Activated T-cell treated with anti-CD3 and anti-CD28 coated beads, Interleukin-2, amount 50 U/mL, for 24 hours (primary cell): ENCODE data around the gene HAS3.
A peak's percentile ranks its signal among the peaks of the same experiment; 100 is the strongest.

Source experiments
- DNase-seq: peaks from one replicate; pipeline ENCODE4 v3.0.0-alpha.2; 2020
- H3K27ac Mint-ChIP-seq: 2 replicates; pipeline ENCODE4 v1.8.0; 2020; ENCODE audit warnings: mild to moderate bottlenecking, mixed read lengths
- H3K27me3 Mint-ChIP-seq: 2 replicates; pipeline ENCODE4 v1.8.0; 2020; ENCODE audit warnings: mixed read lengths
- H3K36me3 Mint-ChIP-seq: 2 replicates; pipeline ENCODE4 v1.8.0; 2020; ENCODE audit warnings: low read depth, mixed read lengths
- H3K4me1 Mint-ChIP-seq: 2 replicates; pipeline ENCODE4 v1.8.0; 2020; ENCODE audit warnings: low read depth, mixed read lengths
- H3K4me3 Mint-ChIP-seq: 2 replicates; pipeline ENCODE4 v1.8.0; 2020; ENCODE audit warnings: mild to moderate bottlenecking, moderate library complexity, mixed read lengths
- H3K9me3 Mint-ChIP-seq: 2 replicates; pipeline ENCODE4 v1.8.0; 2020; ENCODE audit warnings: mixed read lengths

Gene HAS3

DNA sequence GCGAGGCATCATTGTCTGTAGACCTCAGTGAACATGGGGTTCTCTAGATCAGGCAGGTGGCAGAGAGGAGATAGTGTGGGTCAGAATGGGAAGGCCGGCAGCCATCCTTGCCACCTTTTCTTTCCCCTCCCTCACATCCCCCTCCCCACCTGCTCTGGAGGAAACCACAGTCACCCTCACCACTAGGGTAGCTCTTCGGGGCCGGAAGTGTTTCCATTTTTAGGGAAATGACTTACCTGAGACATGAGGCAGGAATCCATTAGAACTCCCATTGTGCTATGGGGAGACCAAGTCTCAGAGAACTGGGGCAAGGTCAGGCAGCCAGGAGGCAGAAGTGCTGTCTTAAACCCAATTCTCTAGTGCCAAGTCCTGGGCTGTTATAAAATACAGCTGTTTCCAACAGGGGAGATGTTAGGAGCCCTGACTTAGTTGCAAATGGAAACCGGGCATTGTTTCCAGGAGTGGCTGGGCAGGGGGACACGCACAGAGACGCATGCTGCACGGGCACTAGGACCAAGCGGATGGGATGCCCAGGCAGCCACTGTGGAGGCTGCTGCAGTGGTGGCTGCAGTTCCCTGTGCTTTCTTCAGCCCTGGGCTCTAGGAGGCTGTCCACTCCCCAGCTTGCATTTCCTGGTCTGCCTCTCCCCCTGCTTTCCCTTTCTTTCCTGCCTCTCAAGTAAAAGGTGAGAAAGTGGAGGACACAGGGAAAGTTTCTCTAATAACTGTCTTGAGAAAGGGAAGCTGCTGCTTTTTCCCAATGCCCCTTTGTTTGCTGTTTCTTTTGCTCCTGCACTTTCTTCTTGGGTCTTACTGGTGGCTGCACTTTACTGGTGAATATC is 2.8 kb downstream of the HAS3 start:
- Mint-ChIP-seq H3K27me3 (peaks cover 46% of the 10 kb centered on the region), H3K4me3 (no peak overlapping the region), H3K36me3 (peaks cover 18% of the 10 kb centered on the region), H3K27ac (no peak overlapping the region), H3K4me1 (peaks cover 21% of the 10 kb centered on the region), H3K9me3 (no peaks in the 10 kb centered on the region)
- no peak for DNase-seq

DNA sequence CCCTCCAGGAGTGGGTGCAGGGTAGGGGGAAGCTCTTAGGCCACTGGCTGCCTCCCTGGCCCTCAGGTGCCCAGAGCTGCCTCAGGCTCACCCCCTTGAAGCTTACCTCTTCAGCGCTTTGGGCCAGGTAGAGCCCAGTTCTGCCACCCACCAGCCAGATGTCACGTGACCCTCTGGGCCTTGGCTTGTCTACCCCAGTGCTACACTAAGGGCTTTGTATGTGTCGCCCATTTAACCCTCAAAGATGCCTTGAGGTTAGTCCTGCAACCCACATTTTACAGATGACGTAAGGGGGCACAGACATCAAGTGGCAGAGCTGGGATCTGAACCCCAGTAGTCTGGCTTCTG is 3.4 kb downstream of the HAS3 start:
- Mint-ChIP-seq H3K36me3 (peaks cover 19% of the 10 kb centered on the region), H3K4me1 (peaks cover 21% of the 10 kb centered on the region), H3K9me3 (no peaks in the 10 kb centered on the region), H3K27me3 (peaks cover 42% of the 10 kb centered on the region), H3K27ac (no peak overlapping the region), H3K4me3 (no peak overlapping the region)
- DNase-seq = no peak

DNA sequence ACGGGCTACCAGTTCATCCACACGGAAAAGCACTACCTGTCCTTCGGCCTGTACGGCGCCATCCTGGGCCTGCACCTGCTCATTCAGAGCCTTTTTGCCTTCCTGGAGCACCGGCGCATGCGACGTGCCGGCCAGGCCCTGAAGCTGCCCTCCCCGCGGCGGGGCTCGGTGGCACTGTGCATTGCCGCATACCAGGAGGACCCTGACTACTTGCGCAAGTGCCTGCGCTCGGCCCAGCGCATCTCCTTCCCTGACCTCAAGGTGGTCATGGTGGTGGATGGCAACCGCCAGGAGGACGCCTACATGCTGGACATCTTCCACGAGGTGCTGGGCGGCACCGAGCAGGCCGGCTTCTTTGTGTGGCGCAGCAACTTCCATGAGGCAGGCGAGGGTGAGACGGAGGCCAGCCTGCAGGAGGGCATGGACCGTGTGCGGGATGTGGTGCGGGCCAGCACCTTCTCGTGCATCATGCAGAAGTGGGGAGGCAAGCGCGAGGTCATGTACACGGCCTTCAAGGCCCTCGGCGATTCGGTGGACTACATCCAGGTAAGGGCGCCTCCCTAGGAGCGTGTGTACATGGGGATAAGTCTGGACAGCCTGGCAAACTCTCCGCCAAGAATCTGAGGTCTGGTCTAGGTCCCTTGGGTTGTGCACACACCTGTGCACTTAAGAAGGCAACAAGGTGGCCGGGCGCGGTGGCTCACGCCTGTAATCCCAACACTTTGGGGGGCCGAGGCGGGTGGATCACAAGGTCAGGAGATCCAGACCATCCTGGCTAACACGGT is 4.2 kb downstream of the HAS3 start:
- H3K36me3 Mint-ChIP-seq = peaks cover 25% of the 10 kb centered on the region
- peaks cover 21% of the 10 kb centered on the region for H3K4me1 Mint-ChIP-seq
- H3K27ac Mint-ChIP-seq = no peak overlapping the region
- H3K27me3 Mint-ChIP-seq = peaks cover 39% of the 10 kb centered on the region
- no peak for DNase-seq
- H3K4me3 Mint-ChIP-seq = no peak overlapping the region
- no peaks in the 10 kb centered on the region for H3K9me3 Mint-ChIP-seq

DNA sequence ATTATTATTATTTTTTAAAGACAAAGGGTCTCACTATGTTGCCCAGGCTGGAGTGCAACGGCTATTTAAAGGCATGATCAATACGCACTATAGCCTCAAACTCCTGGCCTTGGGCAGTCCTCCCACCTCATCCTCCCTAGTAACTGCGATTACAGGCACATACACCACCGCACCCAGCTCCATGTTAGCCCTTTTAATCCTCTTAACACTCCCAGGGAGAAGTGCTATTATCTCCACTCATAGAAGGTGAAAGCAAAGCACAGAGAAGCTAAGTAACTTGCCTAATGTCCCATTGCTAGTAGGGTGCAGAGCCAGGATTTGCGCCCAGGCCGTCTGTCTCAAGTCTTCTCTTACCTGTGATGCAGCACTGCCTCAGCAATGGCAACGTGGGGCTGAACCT is 5.0 kb downstream of the HAS3 start:
- Mint-ChIP-seq H3K27ac (no peak overlapping the region), H3K36me3 (peaks cover 33% of the 10 kb centered on the region), H3K9me3 (no peaks in the 10 kb centered on the region)

DNA sequence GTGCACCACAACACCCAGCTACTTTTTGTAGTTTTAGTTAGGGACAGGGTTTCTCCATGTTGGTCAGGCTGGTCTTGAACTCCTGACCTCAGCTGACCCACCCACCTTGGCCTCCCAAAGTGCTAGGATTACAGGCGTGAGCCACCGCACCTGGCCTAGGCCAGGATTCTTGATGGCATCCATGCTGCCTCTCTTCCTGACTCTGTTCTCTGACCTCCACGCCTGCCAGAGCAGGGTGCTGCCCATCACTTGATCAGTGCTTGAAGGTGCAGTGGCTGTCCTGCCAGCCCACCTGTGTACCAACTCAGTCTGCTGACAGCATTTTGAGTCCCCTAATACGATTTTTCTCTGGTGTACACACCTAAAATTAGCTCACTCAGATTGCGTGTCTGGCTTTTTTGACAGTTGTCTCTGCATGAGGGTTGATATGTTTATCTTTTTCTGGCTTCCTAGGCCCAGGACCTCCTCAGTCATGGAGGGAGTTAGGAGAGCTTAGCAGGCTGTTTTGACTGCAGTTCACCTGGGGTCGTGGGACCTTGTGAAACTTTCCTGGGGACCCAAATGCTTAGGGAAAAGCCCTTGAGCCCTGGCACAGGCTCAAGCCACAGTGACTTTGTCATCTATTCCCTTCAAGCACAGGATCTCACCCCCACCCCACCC is 5.9 kb downstream of the HAS3 start:
- Mint-ChIP-seq H3K4me3 (no peak overlapping the region), H3K4me1 (peaks cover 13% of the 10 kb centered on the region), H3K27me3 (peaks cover 30% of the 10 kb centered on the region), H3K27ac (no peak overlapping the region), H3K36me3 (peaks cover 40% of the 10 kb centered on the region), H3K9me3 (no peaks in the 10 kb centered on the region)
- DNase-seq = no peak

More for the DNA sequence above, 5.0 kb downstream of the HAS3 start:
- H3K27me3 Mint-ChIP-seq = peaks cover 34% of the 10 kb centered on the region
- peaks cover 17% of the 10 kb centered on the region for H3K4me1 Mint-ChIP-seq
- no peak overlapping the region for H3K4me3 Mint-ChIP-seq
- DNase-seq = no peak

DNA sequence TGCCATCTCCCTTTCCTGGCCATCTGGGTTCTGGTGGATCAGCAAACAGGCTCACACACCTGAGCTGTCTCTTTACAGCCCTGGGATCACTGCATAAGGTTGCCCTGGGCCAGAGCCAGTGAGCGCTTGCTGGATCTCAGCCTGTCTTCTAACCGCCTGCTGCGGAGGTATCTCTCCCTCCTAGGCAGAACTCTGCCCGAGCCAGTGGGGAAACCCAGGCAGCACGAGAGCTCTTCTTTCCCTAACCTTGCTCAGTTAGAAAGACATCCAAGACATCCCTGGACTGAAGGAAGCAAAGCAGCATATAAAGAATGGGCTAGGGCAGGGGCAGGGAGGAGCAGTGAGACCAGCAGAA is 6.4 kb downstream of the HAS3 start:
- Mint-ChIP-seq H3K9me3 (no peaks in the 10 kb centered on the region), H3K4me1 (peaks cover 11% of the 10 kb centered on the region), H3K27ac (no peak overlapping the region), H3K36me3 (peaks cover 45% of the 10 kb centered on the region), H3K27me3 (peaks cover 28% of the 10 kb centered on the region), H3K4me3 (no peak overlapping the region)
- DNase-seq = no peak

DNA sequence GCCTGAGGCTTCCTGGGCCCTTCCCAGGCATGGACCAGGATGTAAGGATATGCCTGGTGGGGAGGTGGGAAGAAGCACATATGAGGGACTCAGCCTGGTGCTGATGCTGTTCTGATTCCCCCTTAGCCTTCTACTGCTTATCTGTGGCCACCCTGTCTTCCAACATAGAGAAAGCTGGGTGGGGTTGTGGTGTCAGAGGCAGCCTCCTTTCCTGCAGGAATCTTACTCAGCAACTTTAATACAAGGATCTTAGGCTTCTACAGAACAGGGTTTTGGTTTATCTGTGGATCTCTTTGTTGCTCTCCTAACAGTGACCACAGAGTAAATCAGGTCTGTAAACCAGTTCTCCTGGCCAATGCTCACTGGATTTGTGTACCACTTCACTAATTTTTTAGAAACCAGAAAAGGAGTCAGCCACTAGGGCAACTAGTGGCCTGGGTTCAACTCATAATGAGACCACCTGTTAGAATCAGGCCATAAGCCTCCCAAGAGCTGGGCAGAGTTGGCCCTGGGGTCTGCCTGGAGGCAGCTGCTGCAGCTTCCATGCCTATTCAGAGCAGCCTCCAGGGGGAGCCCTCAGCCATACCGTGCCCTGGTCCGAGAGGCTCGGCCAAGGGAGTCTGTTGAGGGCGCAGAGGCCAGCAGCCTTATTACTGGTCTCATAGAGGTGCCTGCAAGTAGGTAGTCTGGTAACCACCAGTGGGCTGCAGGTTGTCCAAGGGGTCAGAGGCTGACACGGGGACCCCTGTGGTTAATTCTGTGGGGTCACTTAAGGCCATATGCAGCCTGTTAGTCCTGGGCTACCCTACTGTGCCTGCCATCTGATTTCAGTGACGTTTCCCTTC is 7.1 kb downstream of the HAS3 start:
- H3K27ac Mint-ChIP-seq = no peak overlapping the region
- H3K36me3 Mint-ChIP-seq = peaks cover 51% of the 10 kb centered on the region

DNA sequence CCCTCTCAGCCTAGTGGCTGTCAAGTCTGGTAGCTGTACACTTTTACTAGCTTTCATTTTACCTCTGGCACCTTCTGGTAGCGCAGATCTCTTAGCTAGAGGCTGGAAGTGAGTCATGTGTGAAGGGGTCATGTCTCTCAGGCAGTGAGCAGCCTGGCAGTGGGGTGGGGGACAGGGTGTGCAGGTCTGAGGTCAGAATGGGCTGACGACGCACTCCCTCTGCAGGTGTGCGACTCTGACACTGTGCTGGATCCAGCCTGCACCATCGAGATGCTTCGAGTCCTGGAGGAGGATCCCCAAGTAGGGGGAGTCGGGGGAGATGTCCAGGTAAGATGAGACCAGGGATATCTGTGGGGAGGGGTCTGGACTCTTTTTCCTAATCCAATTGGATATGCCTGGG is 7.8 kb downstream of the HAS3 start:
- H3K4me1 Mint-ChIP-seq = peaks cover 4% of the 10 kb centered on the region
- H3K36me3 Mint-ChIP-seq = peaks cover 58% of the 10 kb centered on the region
- no peak overlapping the region for H3K4me3 Mint-ChIP-seq
- no peak overlapping the region for H3K27ac Mint-ChIP-seq
- no peaks in the 10 kb centered on the region for H3K9me3 Mint-ChIP-seq
- H3K27me3 Mint-ChIP-seq = peaks cover 16% of the 10 kb centered on the region
- DNase-seq = no peak

More for the DNA sequence above, 7.1 kb downstream of the HAS3 start:
- Mint-ChIP-seq H3K9me3 (no peaks in the 10 kb centered on the region), H3K27me3 (peaks cover 22% of the 10 kb centered on the region), H3K4me3 (no peak overlapping the region), H3K4me1 (peaks cover 8% of the 10 kb centered on the region)
- DNase-seq = peak; percentile 71

DNA sequence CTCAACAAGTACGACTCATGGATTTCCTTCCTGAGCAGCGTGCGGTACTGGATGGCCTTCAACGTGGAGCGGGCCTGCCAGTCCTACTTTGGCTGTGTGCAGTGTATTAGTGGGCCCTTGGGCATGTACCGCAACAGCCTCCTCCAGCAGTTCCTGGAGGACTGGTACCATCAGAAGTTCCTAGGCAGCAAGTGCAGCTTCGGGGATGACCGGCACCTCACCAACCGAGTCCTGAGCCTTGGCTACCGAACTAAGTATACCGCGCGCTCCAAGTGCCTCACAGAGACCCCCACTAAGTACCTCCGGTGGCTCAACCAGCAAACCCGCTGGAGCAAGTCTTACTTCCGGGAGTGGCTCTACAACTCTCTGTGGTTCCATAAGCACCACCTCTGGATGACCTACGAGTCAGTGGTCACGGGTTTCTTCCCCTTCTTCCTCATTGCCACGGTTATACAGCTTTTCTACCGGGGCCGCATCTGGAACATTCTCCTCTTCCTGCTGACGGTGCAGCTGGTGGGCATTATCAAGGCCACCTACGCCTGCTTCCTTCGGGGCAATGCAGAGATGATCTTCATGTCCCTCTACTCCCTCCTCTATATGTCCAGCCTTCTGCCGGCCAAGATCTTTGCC is 9.0 kb downstream of the HAS3 start:
- Mint-ChIP-seq H3K4me3 (no peak overlapping the region), H3K36me3 (peaks cover 66% of the 10 kb centered on the region), H3K27me3 (peaks cover 5% of the 10 kb centered on the region), H3K4me1 (peaks cover 4% of the 10 kb centered on the region), H3K27ac (no peak overlapping the region), H3K9me3 (no peaks in the 10 kb centered on the region)
- no peak for DNase-seq

DNA sequence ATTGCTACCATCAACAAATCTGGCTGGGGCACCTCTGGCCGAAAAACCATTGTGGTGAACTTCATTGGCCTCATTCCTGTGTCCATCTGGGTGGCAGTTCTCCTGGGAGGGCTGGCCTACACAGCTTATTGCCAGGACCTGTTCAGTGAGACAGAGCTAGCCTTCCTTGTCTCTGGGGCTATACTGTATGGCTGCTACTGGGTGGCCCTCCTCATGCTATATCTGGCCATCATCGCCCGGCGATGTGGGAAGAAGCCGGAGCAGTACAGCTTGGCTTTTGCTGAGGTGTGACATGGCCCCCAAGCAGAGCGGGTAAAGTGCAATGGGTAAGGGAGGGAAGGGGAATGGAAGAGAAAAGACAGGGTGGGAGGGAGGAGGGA is 9.5 kb downstream of the HAS3 start:
- no peak overlapping the region for H3K27ac Mint-ChIP-seq
- H3K4me1 Mint-ChIP-seq = peaks cover 4% of the 10 kb centered on the region
- peaks cover 66% of the 10 kb centered on the region for H3K36me3 Mint-ChIP-seq

DNA sequence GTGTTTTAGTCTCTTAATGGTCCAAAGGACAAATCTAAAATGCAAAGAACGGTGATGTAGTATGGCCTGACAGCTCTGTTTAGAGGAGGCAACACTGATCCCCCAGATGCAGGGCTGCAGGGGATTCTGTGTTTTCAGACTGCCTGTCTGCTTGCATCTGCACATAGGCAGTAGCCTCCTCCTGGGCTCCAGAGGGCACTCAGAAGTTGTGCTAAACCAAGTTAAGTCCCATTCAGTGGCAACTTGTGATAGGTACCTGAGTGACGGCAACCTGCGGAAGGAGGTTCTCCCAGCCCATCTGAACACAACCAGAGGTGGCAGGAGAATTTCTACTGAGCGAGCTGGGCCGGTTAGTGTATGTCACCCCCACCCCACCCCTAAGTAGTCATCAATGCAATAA is 9.9 kb downstream of the HAS3 start:
- no peak for DNase-seq
- no peak overlapping the region for H3K27ac Mint-ChIP-seq
- no peaks in the 10 kb centered on the region for H3K27me3 Mint-ChIP-seq
- H3K9me3 Mint-ChIP-seq = no peaks in the 10 kb centered on the region
- H3K4me1 Mint-ChIP-seq = peaks cover 4% of the 10 kb centered on the region
- no peak overlapping the region for H3K4me3 Mint-ChIP-seq
- H3K36me3 Mint-ChIP-seq = peaks cover 69% of the 10 kb centered on the region

More for the DNA sequence above, 9.5 kb downstream of the HAS3 start:
- Mint-ChIP-seq H3K4me3 (no peak overlapping the region), H3K9me3 (no peaks in the 10 kb centered on the region), H3K27me3 (no peaks in the 10 kb centered on the region)
- no peak for DNase-seq

DNA sequence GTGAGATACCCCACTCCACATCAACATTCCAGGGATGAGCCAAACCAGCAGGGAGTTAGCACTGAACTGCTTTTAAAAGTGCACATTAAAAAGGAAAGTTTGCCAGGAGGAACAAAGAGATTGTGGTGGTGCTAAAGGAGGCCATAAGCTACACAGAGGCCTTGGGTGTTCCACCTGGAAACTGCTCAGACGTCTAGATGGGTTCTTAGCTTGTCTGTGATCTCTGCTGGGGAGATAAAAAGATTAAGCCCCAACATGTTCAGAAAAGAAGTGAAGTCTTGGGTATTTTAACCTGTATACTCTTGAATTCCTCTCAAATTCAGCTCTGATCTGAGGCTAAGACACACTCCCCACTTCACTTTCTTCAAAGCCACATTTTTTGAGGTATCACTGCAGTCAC is 10.4 kb downstream of the HAS3 start:
- Mint-ChIP-seq H3K36me3 (peaks cover 69% of the 10 kb centered on the region), H3K9me3 (no peaks in the 10 kb centered on the region), H3K27me3 (no peaks in the 10 kb centered on the region), H3K27ac (peak overlapping the region; percentile 27), H3K4me1 (peaks cover 4% of the 10 kb centered on the region), H3K4me3 (no peak overlapping the region)
- DNase-seq = no peak

DNA sequence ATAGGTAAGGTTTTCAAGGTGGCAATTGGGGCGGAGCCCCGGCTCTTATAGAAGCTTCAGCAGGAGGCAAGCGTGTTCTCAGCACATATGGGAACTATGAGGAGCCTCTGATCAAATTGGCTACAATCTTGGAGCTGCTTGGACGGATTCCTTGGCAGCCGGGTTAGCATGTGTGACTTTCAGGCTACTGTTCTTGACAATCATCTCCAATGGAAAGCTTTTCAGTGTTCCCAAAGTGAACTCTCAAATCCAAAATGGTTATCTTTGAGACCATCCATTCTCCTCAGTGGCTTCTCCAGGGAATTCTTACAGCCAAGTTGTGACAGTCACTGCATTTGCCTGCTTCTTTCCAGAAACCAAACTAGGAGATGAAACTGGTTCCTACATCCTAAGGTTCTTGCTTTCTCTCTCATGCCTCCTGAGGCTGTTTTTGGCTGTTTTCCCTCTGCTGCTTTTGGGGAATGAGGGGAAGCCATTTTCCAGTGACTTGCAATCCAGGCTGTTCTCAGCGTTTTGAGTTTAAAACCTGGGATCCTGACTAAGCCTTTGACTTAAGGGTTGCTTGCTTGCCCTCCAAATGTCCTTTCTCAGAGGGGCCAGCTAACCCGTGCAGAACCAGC is 10.9 kb downstream of the HAS3 start:
- H3K4me1 Mint-ChIP-seq = peaks cover 7% of the 10 kb centered on the region
- no peaks in the 10 kb centered on the region for H3K27me3 Mint-ChIP-seq
- DNase-seq = no peak
- H3K4me3 Mint-ChIP-seq = no peak overlapping the region
- H3K36me3 Mint-ChIP-seq = peaks cover 73% of the 10 kb centered on the region
- no peak overlapping the region for H3K27ac Mint-ChIP-seq
- no peaks in the 10 kb centered on the region for H3K9me3 Mint-ChIP-seq
